GM12878 (cell line): ENCODE measurements around the gene EPS8L1. TPM values are rescaled to one million over a fixed set of nuclear protein-coding genes. Genes with fewer than 3 reads are reported as not detected.

ENCODE experiments used
- BCL11A ChIP-seq: IDR thresholded peaks from 2 replicates; pipeline ENCODE4 v1.6.1; 2011; ENCODE audit warnings: low read depth, low read length
- EED ChIP-seq: sonication (generic); IDR thresholded peaks from 2 replicates; pipeline ENCODE4 v1.6.1; 2016; ENCODE audit warnings: antibody characterized with exemption, low read depth
- SUZ12 ChIP-seq: fragments of 200-600 bp; sonication (generic); IDR thresholded peaks from one replicate; pipeline ENCODE4 v1.6.1; 2018; ENCODE audit warnings: antibody characterized with exemption, mild to moderate bottlenecking; ENCODE audit not compliant: unreplicated experiment
- TCF3 ChIP-seq: IDR thresholded peaks from 2 replicates; pipeline ENCODE4 v1.6.1; 2012; ENCODE audit warnings: low read depth, mild to moderate bottlenecking, low read length, borderline replicate concordance; ENCODE audit not compliant: insufficient read depth
- polyA plus RNA-seq, 11 experiments: library from polyadenylated mRNA; depleted of rRNA in 4 of 11; unstranded in 6 of 11; stranded (reverse) in 5 of 11; fragments of >200 nt; fragmentation: Nextera tagmentation in 4 of 11; fragmentation: Illumina TruSeq in 1 of 11; extraction: Ambion mirVana in 4 of 11; extraction: Trizol in 1 of 11; gene quantifications; 1 replicate in 1 of 11; 2 replicates in 10 of 11; pipeline versions ENCODE4 v1.2.1 to v1.2.3, GENCODE V29; 2011 to 2016; ENCODE audit warnings: inconsistent platforms in 2 of 11, missing spikeins in 2 of 11, low read depth in 1 of 11
- total RNA-seq, 4 experiments: library from RNA; depleted of rRNA in 3 of 4; stranded (reverse); fragments of >200 nt in 3 of 4; fragmentation: Illumina TruSeq in 1 of 4; extraction: Trizol in 1 of 4; gene quantifications; 2 replicates each; pipeline versions ENCODE4 v1.2.1 to v1.2.3, GENCODE V29; 2013 to 2021
- TF ChIP-seq, protein P1 (sequence below): fragments of 450-650 bp; IDR thresholded peaks from 2 replicates; pipeline ENCODE4 v1.6.1; 2017; ENCODE audit warnings: mild to moderate bottlenecking, moderate library complexity
- TF ChIP-seq, protein P2 (sequence below), 3 experiments: IDR thresholded peaks in 2 of 3; conservative IDR thresholded peaks in 1 of 3; 2 replicates each; pipeline ENCODE4 v1.5.1; 2011; ENCODE audit warnings: low read depth in 3 of 3, low read length in 3 of 3, mild to moderate bottlenecking in 3 of 3, control low read depth in 2 of 3, moderate library complexity in 2 of 3, inconsistent platforms in 1 of 3, mixed read lengths in 1 of 3; ENCODE audit not compliant: control insufficient read depth in 2 of 3, insufficient read depth in 1 of 3; ENCODE audit errors: extremely low read depth in 1 of 3

Gene EPS8L1
- total and polyA plus RNA-seq, 10 of the 15 experiments (the other 5 are each of a cell fraction or from before 2014, with no cell fraction given) = 0.68 to 2.2 (median 0.96) TPM; not detected in 2

DNA sequence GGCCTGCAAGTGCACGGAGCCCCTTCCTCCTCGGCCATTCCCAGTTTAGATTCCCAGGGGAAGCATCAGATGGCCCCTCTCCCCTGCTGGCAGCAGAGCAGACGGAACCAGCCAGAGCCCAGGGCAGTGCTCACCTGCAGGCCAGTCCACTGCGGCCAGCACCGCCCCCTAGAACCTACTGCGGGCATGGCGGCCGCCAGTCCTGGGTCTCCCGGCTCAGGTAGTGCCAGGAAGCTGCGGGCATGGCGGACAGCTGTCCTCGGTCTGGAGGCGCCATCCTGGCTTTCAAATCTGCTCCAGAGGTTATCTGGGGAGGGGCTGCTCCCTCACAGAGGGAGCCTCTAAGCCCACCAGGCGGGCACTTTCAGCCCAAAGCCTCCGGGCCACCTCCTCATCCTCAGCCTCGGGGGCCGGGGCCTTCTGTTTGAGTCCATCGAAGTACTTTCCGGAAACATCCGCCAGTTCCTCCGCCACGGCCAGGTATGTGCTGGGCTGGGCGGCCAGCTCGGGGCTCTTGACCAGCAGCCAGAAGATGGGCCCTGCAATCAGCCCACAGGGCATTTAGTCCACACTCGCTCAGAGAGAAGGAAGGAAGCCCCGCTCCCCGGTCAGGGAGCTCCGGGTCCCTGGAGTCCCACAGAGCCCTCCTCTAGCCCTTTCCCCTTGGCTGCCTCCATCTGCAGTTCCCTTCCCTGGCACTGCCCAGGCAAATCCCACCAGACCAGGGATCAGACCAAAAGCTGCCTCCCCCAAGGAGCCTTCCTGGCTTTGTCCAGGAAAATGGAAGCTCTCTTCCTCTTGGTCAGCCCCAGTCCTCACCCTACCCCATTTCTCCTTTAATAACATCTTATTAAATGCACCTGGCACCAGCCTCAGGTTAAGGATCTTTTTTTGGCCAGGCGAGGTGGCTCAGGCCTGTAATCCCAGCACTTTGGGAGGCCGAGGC lies 30.6 kb upstream of the EPS8L1 start (continued):
- TF ChIP-seq, protein P1, sequence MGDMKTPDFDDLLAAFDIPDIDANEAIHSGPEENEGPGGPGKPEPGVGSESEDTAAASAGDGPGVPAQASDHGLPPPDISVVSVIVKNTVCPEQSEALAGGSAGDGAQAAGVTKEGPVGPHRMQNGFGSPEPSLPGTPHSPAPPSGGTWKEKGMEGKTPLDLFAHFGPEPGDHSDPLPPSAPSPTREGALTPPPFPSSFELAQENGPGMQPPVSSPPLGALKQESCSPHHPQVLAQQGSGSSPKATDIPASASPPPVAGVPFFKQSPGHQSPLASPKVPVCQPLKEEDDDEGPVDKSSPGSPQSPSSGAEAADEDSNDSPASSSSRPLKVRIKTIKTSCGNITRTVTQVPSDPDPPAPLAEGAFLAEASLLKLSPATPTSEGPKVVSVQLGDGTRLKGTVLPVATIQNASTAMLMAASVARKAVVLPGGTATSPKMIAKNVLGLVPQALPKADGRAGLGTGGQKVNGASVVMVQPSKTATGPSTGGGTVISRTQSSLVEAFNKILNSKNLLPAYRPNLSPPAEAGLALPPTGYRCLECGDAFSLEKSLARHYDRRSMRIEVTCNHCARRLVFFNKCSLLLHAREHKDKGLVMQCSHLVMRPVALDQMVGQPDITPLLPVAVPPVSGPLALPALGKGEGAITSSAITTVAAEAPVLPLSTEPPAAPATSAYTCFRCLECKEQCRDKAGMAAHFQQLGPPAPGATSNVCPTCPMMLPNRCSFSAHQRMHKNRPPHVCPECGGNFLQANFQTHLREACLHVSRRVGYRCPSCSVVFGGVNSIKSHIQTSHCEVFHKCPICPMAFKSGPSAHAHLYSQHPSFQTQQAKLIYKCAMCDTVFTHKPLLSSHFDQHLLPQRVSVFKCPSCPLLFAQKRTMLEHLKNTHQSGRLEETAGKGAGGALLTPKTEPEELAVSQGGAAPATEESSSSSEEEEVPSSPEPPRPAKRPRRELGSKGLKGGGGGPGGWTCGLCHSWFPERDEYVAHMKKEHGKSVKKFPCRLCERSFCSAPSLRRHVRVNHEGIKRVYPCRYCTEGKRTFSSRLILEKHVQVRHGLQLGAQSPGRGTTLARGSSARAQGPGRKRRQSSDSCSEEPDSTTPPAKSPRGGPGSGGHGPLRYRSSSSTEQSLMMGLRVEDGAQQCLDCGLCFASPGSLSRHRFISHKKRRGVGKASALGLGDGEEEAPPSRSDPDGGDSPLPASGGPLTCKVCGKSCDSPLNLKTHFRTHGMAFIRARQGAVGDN = no peak
- no peak for TF ChIP-seq TCF3
- TF ChIP-seq EED = no peak
- TF ChIP-seq, protein P2, sequence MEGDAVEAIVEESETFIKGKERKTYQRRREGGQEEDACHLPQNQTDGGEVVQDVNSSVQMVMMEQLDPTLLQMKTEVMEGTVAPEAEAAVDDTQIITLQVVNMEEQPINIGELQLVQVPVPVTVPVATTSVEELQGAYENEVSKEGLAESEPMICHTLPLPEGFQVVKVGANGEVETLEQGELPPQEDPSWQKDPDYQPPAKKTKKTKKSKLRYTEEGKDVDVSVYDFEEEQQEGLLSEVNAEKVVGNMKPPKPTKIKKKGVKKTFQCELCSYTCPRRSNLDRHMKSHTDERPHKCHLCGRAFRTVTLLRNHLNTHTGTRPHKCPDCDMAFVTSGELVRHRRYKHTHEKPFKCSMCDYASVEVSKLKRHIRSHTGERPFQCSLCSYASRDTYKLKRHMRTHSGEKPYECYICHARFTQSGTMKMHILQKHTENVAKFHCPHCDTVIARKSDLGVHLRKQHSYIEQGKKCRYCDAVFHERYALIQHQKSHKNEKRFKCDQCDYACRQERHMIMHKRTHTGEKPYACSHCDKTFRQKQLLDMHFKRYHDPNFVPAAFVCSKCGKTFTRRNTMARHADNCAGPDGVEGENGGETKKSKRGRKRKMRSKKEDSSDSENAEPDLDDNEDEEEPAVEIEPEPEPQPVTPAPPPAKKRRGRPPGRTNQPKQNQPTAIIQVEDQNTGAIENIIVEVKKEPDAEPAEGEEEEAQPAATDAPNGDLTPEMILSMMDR (IDR thresholded peaks at IDR 0.05 in 2 of 3, conservative IDR thresholded peaks at IDR 0.05 in 1 of 3; ENCODE audit: control insufficient read depth in 2 of 3, extremely low read depth in 1 of 3, insufficient read depth in 1 of 3, low read depth in 3 of 3, low read length in 3 of 3) = no peak
- TF ChIP-seq BCL11A = no peak
- TF ChIP-seq SUZ12 = no peak
